Measurements from ENCODE around the gene TUBGCP3. TPM values are rescaled to one million over a fixed set of nuclear protein-coding genes. Genes with fewer than 3 reads are reported as not detected.

The TUBGCP3 gene
- total and polyA plus RNA-seq, 2 donors (not counting 1 experiment from before 2014, with no cell fraction given): 30.6 to 65.1 TPM

- peaks cover 3% of the 10 kb centered on the region for H3K9me3 Mint-ChIP-seq (ENCODE audit: insufficient read depth)
- Histone ChIP-seq H3K27me3 (replicated peaks in 1 of 4; ENCODE audit: control extremely low read depth in 1 of 4, control insufficient read depth in 3 of 4, insufficient read depth in 4 of 4, low read length in 3 of 4) (no peaks in the 10 kb centered on the region), H3K4me1 (ENCODE audit: control insufficient read depth in 2 of 2, insufficient read depth in 2 of 2, low read length in 2 of 2) (no peaks in the 10 kb centered on the region), H2AFZ (ENCODE audit: insufficient read depth, low read depth, low read length, poor library complexity, severe bottlenecking) (no peak overlapping the region), H3K4me2 (replicated peaks; ENCODE audit: low read depth, low read length, poor library complexity, severe bottlenecking) (no peak overlapping the region), H3K4me3 (ENCODE audit: control extremely low read depth in 1 of 5, extremely low read depth in 1 of 5, insufficient read depth in 1 of 5, low read depth in 2 of 5, low read length in 4 of 5) (no peak overlapping the region), H3K9ac (ENCODE audit: low read length) (no peak overlapping the region), H4K20me1 (ENCODE audit: control insufficient read depth, insufficient read depth, low read length, poor library complexity, severe bottlenecking) (no peaks in the 10 kb centered on the region), H3K27ac (ENCODE audit: low read length in 2 of 2) (no peak overlapping the region), H3K79me2 (ENCODE audit: control insufficient read depth, insufficient read depth, low read length) (no peaks in the 10 kb centered on the region), H3K36me3 (replicated peaks in 1 of 2; ENCODE audit: control extremely low read depth in 1 of 2, control insufficient read depth in 1 of 2, extremely low read depth in 1 of 2, insufficient read depth in 2 of 2, low read length in 1 of 2) (no peaks in the 10 kb centered on the region), H3K9me3 (ENCODE audit: control extremely low read depth in 1 of 3, control insufficient read depth in 2 of 3, insufficient read depth in 1 of 3, low read length in 2 of 3) (no peaks in the 10 kb centered on the region)
- no peak for TF ChIP-seq EZH2 (IDR thresholded peaks at IDR 0.05; ENCODE audit: borderline replicate concordance, insufficient read depth, low read depth, low read length, poor library complexity, severe bottlenecking)
- TF ChIP-seq CTCF (IDR thresholded peaks at IDR 0.05): no peak
- H3K27ac Mint-ChIP-seq: no peak overlapping the region
- ATAC-seq (ENCODE audit: low read depth) (no peak), DNase-seq (no peak)
- intact Hi-C loops (cut with micrococcal nuclease): no loop called here
- H3K27me3 Mint-ChIP-seq: no peaks in the 10 kb centered on the region
- H3K4me3 Mint-ChIP-seq: no peak overlapping the region
- POLR2A ChIA-PET: no interaction called here
- 92% methylated on average over 4 of the region's 7 CpGs for WGBS (ENCODE audit: insufficient coverage)
- CTCF ChIA-PET: no interaction called here
- no peaks in the 10 kb centered on the region for H3K4me1 Mint-ChIP-seq
These were observed 108.6 kb downstream of the TUBGCP3 start for GRCh38 chr13:112479389-112479788.

- H3K27me3 ChIP-seq (replicated peaks in 1 of 4; ENCODE audit: control extremely low read depth in 1 of 4, control insufficient read depth in 3 of 4, insufficient read depth in 4 of 4, low read length in 3 of 4): no peaks in the 10 kb centered on the region
- H2AFZ ChIP-seq (ENCODE audit: insufficient read depth, low read depth, low read length, poor library complexity, severe bottlenecking): no peak overlapping the region
- Mint-ChIP-seq H3K27ac (no peak overlapping the region), H3K4me1 (no peaks in the 10 kb centered on the region), H3K9me3 (ENCODE audit: insufficient read depth) (peaks cover 6% of the 10 kb centered on the region), H3K4me3 (no peak overlapping the region), H3K27me3 (no peaks in the 10 kb centered on the region)
- no peak overlapping the region for H3K4me2 ChIP-seq (replicated peaks; ENCODE audit: low read depth, low read length, poor library complexity, severe bottlenecking)
- H3K9me3 ChIP-seq (ENCODE audit: control extremely low read depth in 1 of 3, control insufficient read depth in 2 of 3, insufficient read depth in 1 of 3, low read length in 2 of 3): no peaks in the 10 kb centered on the region
- no peak overlapping the region for H3K4me3 ChIP-seq (ENCODE audit: control extremely low read depth in 1 of 5, extremely low read depth in 1 of 5, insufficient read depth in 1 of 5, low read depth in 2 of 5, low read length in 4 of 5)
- TF ChIP-seq CTCF (IDR thresholded peaks at IDR 0.05): no peak
- H3K4me1 ChIP-seq (ENCODE audit: control insufficient read depth in 2 of 2, insufficient read depth in 2 of 2, low read length in 2 of 2): no peaks in the 10 kb centered on the region
- no peak for ATAC-seq (ENCODE audit: low read depth)
- WGBS (ENCODE audit: insufficient coverage): 93% methylated on average over 6 of the region's 9 CpGs
- DNase-seq: no peak
- H4K20me1 ChIP-seq (ENCODE audit: control insufficient read depth, insufficient read depth, low read length, poor library complexity, severe bottlenecking): no peaks in the 10 kb centered on the region
- no peaks in the 10 kb centered on the region for H3K36me3 ChIP-seq (replicated peaks in 1 of 2; ENCODE audit: control extremely low read depth in 1 of 2, control insufficient read depth in 1 of 2, extremely low read depth in 1 of 2, insufficient read depth in 2 of 2, low read length in 1 of 2)
- ChIA-PET CTCF (no interaction called here), POLR2A (no interaction called here)
- no peak overlapping the region for H3K27ac ChIP-seq (ENCODE audit: low read length in 2 of 2)
- intact Hi-C loops (cut with micrococcal nuclease): no loop called here
- no peak overlapping the region for H3K9ac ChIP-seq (ENCODE audit: low read length)
- H3K79me2 ChIP-seq (ENCODE audit: control insufficient read depth, insufficient read depth, low read length): no peaks in the 10 kb centered on the region
These were observed 110.8 kb downstream of the TUBGCP3 start for GRCh38 chr13:112477070-112477619.

Measured in B cell (primary cell).